ENCODE measurements around the gene S100Z. TPM values are rescaled to one million over a fixed set of nuclear protein-coding genes. Genes with fewer than 3 reads are reported as not detected.

S100Z gene
- total RNA-seq, 1 donor from 2014 or later = not detected

GRCh38 chr5:76831110-76831452 lies 18.7 kb upstream of the S100Z start:
- no peak overlapping the region for H3K9ac ChIP-seq (ENCODE audit: low read length)
- H3K4me3 ChIP-seq (ENCODE audit: insufficient read depth, low read depth, low read length) = no peak overlapping the region
- FAIRE-seq = peak; percentile 75
- H3K27me3 Mint-ChIP-seq (ENCODE audit: low read depth, unreplicated experiment) = no peaks in the 10 kb centered on the region
- no peaks in the 10 kb centered on the region for H3K9me3 Mint-ChIP-seq (ENCODE audit: unreplicated experiment)
- H3K79me2 ChIP-seq (ENCODE audit: insufficient read depth, low read length) = peaks cover 54% of the 10 kb centered on the region
- no peaks in the 10 kb centered on the region for H4K20me1 ChIP-seq (ENCODE audit: insufficient read depth, low read length)
- no peaks in the 10 kb centered on the region for H3K27me3 ChIP-seq (ENCODE audit: insufficient read depth, low read length)
- H3K4me1 Mint-ChIP-seq (ENCODE audit: low read depth, unreplicated experiment) = peaks cover 28% of the 10 kb centered on the region
- TF ChIP-seq CTCF (IDR thresholded peaks at IDR 0.05; ENCODE audit: insufficient read depth, low read depth, low read length) (no peak), EZH2 (IDR thresholded peaks at IDR 0.05; ENCODE audit: insufficient read depth, low read length) (no peak)
- H2AFZ ChIP-seq (ENCODE audit: low read depth, low read length) = no peak overlapping the region
- no peaks in the 10 kb centered on the region for H3K9me3 ChIP-seq (ENCODE audit: insufficient read depth, low read depth, low read length)
- H3K27ac Mint-ChIP-seq (ENCODE audit: unreplicated experiment) = peak overlapping the region; percentile 95
- H3K36me3 ChIP-seq (ENCODE audit: insufficient read depth, low read length) = peaks cover 12% of the 10 kb centered on the region
- peak overlapping the region; percentile 61 for H3K27ac ChIP-seq (ENCODE audit: low read depth, low read length)
- H3K4me2 ChIP-seq (ENCODE audit: low read length) = peak overlapping the region; percentile 31
- peaks cover 15% of the 10 kb centered on the region for H3K4me1 ChIP-seq (ENCODE audit: insufficient read depth, low read length)
- peak; percentile 96 for DNase-seq (ENCODE audit: low read depth)
- H3K36me3 Mint-ChIP-seq (ENCODE audit: low read depth, unreplicated experiment) = peaks cover 19% of the 10 kb centered on the region
- peak overlapping the region; percentile 72 for H3K4me3 Mint-ChIP-seq (ENCODE audit: unreplicated experiment)

GRCh38 chr5:76836181-76836580 lies 13.6 kb upstream of the S100Z start:
- Histone ChIP-seq H3K27me3 (ENCODE audit: insufficient read depth, low read length) (no peaks in the 10 kb centered on the region), H3K9me3 (ENCODE audit: insufficient read depth, low read depth, low read length) (no peaks in the 10 kb centered on the region), H3K79me2 (ENCODE audit: insufficient read depth, low read length) (peaks cover 19% of the 10 kb centered on the region), H3K9ac (ENCODE audit: low read length) (no peak overlapping the region), H3K4me1 (ENCODE audit: insufficient read depth, low read length) (peaks cover 34% of the 10 kb centered on the region), H3K36me3 (ENCODE audit: insufficient read depth, low read length) (peaks cover 12% of the 10 kb centered on the region), H3K4me3 (ENCODE audit: insufficient read depth, low read depth, low read length) (no peak overlapping the region), H4K20me1 (ENCODE audit: insufficient read depth, low read length) (no peaks in the 10 kb centered on the region), H3K27ac (ENCODE audit: low read depth, low read length) (peak overlapping the region; percentile 34), H2AFZ (ENCODE audit: low read depth, low read length) (no peak overlapping the region), H3K4me2 (ENCODE audit: low read length) (peak overlapping the region; percentile 48)
- Mint-ChIP-seq H3K27ac (ENCODE audit: unreplicated experiment) (no peak overlapping the region), H3K9me3 (ENCODE audit: unreplicated experiment) (no peaks in the 10 kb centered on the region), H3K4me1 (ENCODE audit: low read depth, unreplicated experiment) (peaks cover 34% of the 10 kb centered on the region), H3K27me3 (ENCODE audit: low read depth, unreplicated experiment) (no peaks in the 10 kb centered on the region), H3K36me3 (ENCODE audit: low read depth, unreplicated experiment) (peaks cover 17% of the 10 kb centered on the region), H3K4me3 (ENCODE audit: unreplicated experiment) (no peak overlapping the region)
- no peak for DNase-seq (ENCODE audit: low read depth)
- TF ChIP-seq EZH2 (IDR thresholded peaks at IDR 0.05; ENCODE audit: insufficient read depth, low read length) (no peak), CTCF (IDR thresholded peaks at IDR 0.05; ENCODE audit: insufficient read depth, low read depth, low read length) (peak; percentile 20)
- peak; percentile 32 for FAIRE-seq

GRCh38 chr5:76836585-76836984 lies 13.2 kb upstream of the S100Z start:
- FAIRE-seq = no peak
- peaks cover 32% of the 10 kb centered on the region for H3K4me1 Mint-ChIP-seq (ENCODE audit: low read depth, unreplicated experiment)
- H2AFZ ChIP-seq (ENCODE audit: low read depth, low read length) = no peak overlapping the region

More at GRCh38 chr5:76836585-76836984, 13.2 kb upstream of the S100Z start:
- Histone ChIP-seq H3K4me2 (ENCODE audit: low read length) (peak overlapping the region; percentile 48), H3K79me2 (ENCODE audit: insufficient read depth, low read length) (peaks cover 19% of the 10 kb centered on the region), H3K27me3 (ENCODE audit: insufficient read depth, low read length) (no peaks in the 10 kb centered on the region), H4K20me1 (ENCODE audit: insufficient read depth, low read length) (no peaks in the 10 kb centered on the region), H3K27ac (ENCODE audit: low read depth, low read length) (peak overlapping the region; percentile 34), H3K4me3 (ENCODE audit: insufficient read depth, low read depth, low read length) (no peak overlapping the region), H3K36me3 (ENCODE audit: insufficient read depth, low read length) (peaks cover 12% of the 10 kb centered on the region), H3K4me1 (ENCODE audit: insufficient read depth, low read length) (peaks cover 31% of the 10 kb centered on the region), H3K9ac (ENCODE audit: low read length) (no peak overlapping the region), H3K9me3 (ENCODE audit: insufficient read depth, low read depth, low read length) (no peaks in the 10 kb centered on the region)
- H3K27me3 Mint-ChIP-seq (ENCODE audit: low read depth, unreplicated experiment) = no peaks in the 10 kb centered on the region
- TF ChIP-seq EZH2 (IDR thresholded peaks at IDR 0.05; ENCODE audit: insufficient read depth, low read length) (no peak), CTCF (IDR thresholded peaks at IDR 0.05; ENCODE audit: insufficient read depth, low read depth, low read length) (no peak)
- peaks cover 16% of the 10 kb centered on the region for H3K36me3 Mint-ChIP-seq (ENCODE audit: low read depth, unreplicated experiment)
- no peak overlapping the region for H3K4me3 Mint-ChIP-seq (ENCODE audit: unreplicated experiment)
- DNase-seq (ENCODE audit: low read depth) = no peak
- H3K27ac Mint-ChIP-seq (ENCODE audit: unreplicated experiment) = no peak overlapping the region
- H3K9me3 Mint-ChIP-seq (ENCODE audit: unreplicated experiment) = no peaks in the 10 kb centered on the region

Measured in astrocyte (in vitro differentiated cells and primary cell).